Stimulated activated CD4-positive, alpha-beta T cell treated with anti-CD3 and anti-CD28 coated beads, Interleukin-1b, Interleukin-23, amount 100 ng/mL, for 24 hours (primary cell): Measurements from ENCODE around the gene RUNX2.
A peak's percentile ranks its signal among the peaks of the same experiment; 100 is the strongest.

Source experiments
- DNase-seq, 4 experiments: peaks; one replicate each; pipeline ENCODE4 v3.0.0-alpha.2; 2020; ENCODE audit warnings: low read depth in 4 of 4, low spot score in 1 of 4

The RUNX2 gene

GRCh38 chr6:45400021-45400420 is 71.9 kb downstream of the RUNX2 start:
- DNase-seq: no peak

GRCh38 chr6:45411959-45412358 is 83.8 kb downstream of the RUNX2 start:
- no peak for DNase-seq

- no peak for DNase-seq
These were observed 87.2 kb downstream of the RUNX2 start for GRCh38 chr6:45415315-45415714.

- no peak for DNase-seq
These were observed 87.8 kb downstream of the RUNX2 start for GRCh38 chr6:45415788-45416518.

- no peak for DNase-seq
These were observed 88.6 kb downstream of the RUNX2 start for GRCh38 chr6:45416700-45417099.

DNA sequence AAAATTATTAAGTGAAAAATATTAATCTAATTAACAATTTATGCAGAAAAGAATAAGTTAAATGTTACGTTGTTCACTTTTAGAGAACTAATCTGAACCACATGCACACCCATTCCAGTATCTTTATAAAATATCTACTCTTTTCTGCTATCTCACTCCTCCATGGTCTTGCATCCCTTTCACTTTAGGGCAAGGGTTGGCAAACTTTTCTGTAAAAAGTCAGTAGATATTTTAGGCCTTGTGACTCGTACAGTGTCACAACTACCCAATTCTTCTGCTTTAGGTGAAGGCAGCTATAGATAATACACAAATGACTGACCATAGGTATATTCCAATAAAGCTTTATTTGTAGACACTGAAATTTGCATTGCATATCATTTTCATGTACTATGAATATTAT is 89.3 kb downstream of the RUNX2 start:
- no peak for DNase-seq

DNA sequence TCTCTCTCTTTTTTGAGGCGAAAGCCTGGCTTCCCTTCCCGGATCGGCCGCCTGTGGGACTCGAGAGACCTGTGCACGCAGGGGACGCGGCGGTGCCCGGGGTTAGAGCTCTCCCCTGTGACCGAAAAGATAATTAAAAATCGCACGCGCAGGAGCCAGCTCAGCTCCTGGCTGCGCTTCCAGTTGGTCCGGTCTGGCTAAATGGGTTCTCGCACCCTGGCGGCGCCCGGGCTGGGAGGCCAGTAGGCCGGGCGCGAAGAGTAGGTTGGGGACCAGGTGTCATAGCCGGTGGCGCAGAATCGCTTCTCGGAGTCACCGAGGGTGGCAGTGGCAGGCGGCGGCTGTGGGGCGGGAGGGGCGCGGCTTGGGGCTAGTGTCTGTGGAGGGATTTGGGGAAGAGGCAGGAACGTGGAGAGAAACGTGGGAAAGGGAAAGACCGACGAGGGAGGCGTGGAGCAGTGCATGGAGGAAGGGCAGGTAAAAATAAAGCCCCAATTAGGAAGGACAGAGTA is 91.5 kb downstream of the RUNX2 start:
- DNase-seq: peak in 3 of 4 experiments; percentile 30 to 50 (median 47)

- peak in 2 of 4 experiments; percentile 29 to 35 for DNase-seq
These were observed 92.2 kb downstream of the RUNX2 start for GRCh38 chr6:45420083-45420908.

DNA sequence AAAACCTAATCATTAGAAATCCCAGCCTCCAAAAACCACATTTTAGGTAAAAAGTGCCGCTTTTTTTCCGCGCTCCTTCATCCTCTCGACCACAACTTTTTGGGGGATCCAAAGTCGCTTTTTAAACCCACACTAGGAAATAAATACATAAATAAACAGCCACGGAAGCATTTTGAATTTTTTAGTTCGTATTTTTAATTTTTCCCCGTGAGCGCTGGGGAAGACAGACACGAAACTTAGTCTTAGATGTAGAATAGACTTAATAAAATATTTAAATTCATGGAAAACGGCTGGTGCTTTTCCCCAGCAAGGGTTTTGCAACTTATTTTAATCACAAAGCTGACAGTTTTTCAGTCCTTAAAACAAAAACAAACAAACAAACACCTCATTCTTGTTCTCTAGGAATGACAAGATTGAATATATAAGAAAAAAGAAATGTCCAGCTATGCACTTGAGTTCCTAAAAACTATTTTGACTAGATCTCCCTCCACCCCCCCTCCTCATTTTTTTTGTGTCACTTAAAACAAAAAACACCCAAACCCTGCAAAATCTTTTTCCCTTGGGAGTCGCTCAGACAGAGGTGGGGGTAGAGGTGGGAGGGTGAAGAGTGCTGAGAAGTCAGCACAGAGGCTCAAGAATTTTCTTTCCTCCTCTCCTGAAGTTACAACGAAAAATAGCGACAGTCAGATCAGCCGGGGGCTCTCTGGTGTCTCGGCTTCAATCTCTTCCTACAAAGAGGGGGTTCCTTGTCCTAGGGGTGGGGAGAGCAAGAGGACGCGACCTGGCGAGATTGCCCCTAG is 93.0 kb downstream of the RUNX2 start:
- no peak for DNase-seq

GRCh38 chr6:45421709-45422502 is 93.8 kb downstream of the RUNX2 start:
- DNase-seq: peak in 3 of 4 experiments; percentile 25 to 34 (median 26)

DNA sequence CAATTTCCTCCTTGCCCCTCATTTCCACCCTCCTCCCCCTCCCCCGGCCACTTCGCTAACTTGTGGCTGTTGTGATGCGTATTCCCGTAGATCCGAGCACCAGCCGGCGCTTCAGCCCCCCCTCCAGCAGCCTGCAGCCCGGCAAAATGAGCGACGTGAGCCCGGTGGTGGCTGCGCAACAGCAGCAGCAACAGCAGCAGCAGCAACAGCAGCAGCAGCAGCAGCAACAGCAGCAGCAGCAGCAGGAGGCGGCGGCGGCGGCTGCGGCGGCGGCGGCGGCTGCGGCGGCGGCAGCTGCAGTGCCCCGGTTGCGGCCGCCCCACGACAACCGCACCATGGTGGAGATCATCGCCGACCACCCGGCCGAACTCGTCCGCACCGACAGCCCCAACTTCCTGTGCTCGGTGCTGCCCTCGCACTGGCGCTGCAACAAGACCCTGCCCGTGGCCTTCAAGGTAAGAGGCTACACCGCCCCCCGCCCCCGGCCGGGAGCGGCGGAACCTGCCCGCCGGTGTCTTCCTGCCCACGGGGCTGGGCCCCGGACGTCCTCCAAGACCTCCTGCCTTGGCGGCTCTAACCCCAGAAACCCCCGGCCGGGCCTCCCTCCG is 94.5 kb downstream of the RUNX2 start:
- DNase-seq: peak in 2 of 4 experiments; percentile 34 to 54

GRCh38 chr6:45423111-45423823 is 95.1 kb downstream of the RUNX2 start:
- peak in 3 of 4 experiments; percentile 21 to 32 (median 22) for DNase-seq

DNA sequence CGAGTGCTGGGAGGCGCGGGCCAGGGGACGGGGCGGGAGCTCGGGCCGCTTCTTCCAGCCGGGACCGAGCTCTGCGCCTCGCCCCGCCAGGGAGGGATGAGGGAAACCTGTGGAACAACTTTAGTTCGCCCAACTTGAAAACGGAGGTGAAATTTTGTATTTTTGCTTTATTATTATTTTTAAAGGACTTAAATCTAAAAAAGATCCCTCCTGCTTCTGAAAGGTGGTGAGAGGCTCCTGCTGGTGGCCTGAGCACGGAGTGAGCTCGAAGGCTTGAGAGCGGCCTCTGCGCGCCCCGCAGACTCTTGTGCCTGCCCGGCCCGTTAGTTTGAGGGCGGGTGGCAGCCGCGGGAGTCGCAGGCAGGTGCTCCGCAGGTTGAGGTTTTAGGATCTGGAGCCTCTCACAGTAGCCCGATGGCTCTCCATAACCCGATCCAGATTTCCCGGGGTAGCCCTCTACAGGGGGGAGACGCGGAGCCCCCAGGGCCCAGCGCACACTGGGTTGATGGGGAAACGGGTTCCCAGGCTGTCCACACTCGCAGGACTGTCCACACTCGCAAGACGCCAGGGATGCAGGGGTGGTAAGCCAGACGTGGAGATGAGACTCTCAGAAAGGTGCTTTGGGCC is 95.8 kb downstream of the RUNX2 start:
- DNase-seq: peak in 1 of 4 experiments; percentile 17

DNA sequence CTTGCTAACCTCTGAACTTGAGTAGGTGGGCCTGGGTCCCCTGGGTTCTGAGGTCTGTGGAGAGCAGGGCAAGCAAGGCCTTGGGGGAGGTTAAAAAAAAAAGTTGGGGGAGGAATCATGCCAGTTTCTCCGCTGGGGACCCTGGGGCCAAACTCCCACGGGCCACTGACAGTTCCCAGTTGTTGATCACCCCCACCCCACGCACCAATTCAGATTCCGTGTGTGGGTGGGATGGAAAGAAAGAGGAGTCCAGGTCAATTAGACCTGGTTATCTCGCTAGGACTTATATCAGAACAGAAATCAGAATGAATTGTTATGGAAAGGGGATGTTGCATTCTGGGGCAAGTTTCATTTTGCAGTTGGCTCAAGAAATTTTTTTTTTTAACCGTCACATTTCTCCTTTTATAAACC is 96.3 kb downstream of the RUNX2 start:
- peak in 1 of 4 experiments; percentile 24 for DNase-seq

GRCh38 chr6:45426251-45426650 is 98.1 kb downstream of the RUNX2 start:
- DNase-seq: no peak

GRCh38 chr6:45427726-45428125 is 99.6 kb downstream of the RUNX2 start:
- DNase-seq: no peak

- no peak for DNase-seq
These were observed 100.6 kb downstream of the RUNX2 start for GRCh38 chr6:45428727-45429126.

- DNase-seq: no peak
These were observed 102.6 kb downstream of the RUNX2 start for GRCh38 chr6:45430590-45431202.
